ENCODE data around the gene DPM3.
"Not testable (repeated sequence)": the region's sequence is repeated elsewhere in the genome, so short reads cannot be mapped to it uniquely, and the experiment has no call there.

Gene DPM3

DNA sequence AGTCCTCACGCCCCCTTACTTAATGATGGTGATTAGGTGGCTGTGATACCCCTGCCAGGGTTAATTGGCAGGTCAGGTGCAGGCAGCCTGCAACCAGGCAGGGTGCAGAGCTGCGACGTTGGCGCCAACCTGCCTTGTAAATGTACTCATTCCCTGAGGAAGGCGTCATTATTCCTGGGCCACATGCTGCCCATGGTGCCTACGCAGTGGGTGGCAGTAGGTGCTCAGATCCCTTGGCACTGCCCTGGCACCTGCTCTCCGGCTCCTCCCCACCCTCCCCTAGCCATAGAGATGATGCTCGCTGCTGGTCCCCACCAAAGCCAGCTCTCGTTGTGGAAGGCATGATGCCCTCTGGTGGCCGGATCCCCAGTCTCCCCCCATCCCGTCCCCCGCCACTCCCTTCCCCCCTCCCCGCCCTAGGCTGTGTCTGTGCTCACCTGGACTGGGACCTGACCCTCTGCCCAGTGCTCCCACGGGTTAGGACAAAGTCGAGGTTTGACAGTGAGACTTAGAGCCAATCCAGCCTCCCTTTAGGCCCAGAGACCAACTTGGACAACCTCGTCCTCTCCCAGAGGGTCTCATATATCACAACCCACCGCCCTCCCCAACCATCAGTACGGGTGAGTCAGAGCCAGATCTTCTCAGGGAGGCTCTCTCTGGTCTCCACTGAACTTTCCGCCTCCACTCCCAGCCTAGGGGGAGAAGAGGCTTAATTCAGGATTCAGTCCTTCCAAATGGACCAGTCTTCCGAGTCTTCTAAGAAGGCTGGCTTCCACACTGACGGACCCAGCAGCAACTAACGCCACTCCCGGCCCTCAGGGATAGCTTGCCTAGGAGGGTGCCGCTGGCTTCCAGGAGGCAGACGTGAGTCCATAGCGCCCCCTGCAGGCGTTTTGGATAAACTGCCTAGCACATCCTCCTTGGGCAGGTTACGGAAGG lies 27.1 kb upstream of the DPM3 start:
- no peaks in the 10 kb centered on the region for H3K27me3 ChIP-seq (ENCODE audit: control insufficient read depth, low read length)
- H4K20me1 ChIP-seq (ENCODE audit: control insufficient read depth, insufficient read depth, low read depth, low read length), result no peaks in the 10 kb centered on the region
- peak overlapping the region; percentile 53 for H3K27ac ChIP-seq (ENCODE audit: low read depth, low read length)
- peak; percentile 94 for TF ChIP-seq CTCF (IDR thresholded peaks at IDR 0.05; ENCODE audit: low read depth, low read length, poor library complexity, severe bottlenecking)
- TF ChIP-seq EZH2phosphoT487 (IDR thresholded peaks at IDR 0.05; ENCODE audit: borderline replicate concordance, low read length), result no peak
- H3K9me2 ChIP-seq (replicated peaks; ENCODE audit: control insufficient read depth, low read length), result no peaks in the 10 kb centered on the region
- peak overlapping the region; percentile 90 for H3K4me2 ChIP-seq (ENCODE audit: low read length)
- peaks cover 41% of the 10 kb centered on the region for H3K4me1 ChIP-seq (ENCODE audit: control insufficient read depth, low read length)
- peaks cover 25% of the 10 kb centered on the region for H3K36me3 ChIP-seq (ENCODE audit: control insufficient read depth, low read length)
- H3K4me3 ChIP-seq (ENCODE audit: low read length), result peak overlapping the region; percentile 70
- no peaks in the 10 kb centered on the region for H3K9me3 ChIP-seq (ENCODE audit: control insufficient read depth, insufficient read depth, low read length)
- H3F3A ChIP-seq (ENCODE audit: control insufficient read depth, insufficient read depth), result peaks cover 6% of the 10 kb centered on the region; the same call in 1 of the 2 replicates
- peaks cover 13% of the 10 kb centered on the region for H3K79me2 ChIP-seq (ENCODE audit: control insufficient read depth, low read length)

- Histone ChIP-seq H3K9me2 (replicated peaks; ENCODE audit: control insufficient read depth, low read length) (no peaks in the 10 kb centered on the region), H3K79me2 (ENCODE audit: control insufficient read depth, low read length) (peaks cover 5% of the 10 kb centered on the region), H4K20me1 (ENCODE audit: control insufficient read depth, insufficient read depth, low read depth, low read length) (no peaks in the 10 kb centered on the region), H3K9me3 (ENCODE audit: control insufficient read depth, insufficient read depth, low read length) (no peaks in the 10 kb centered on the region), H3K4me1 (ENCODE audit: control insufficient read depth, low read length) (peaks cover 33% of the 10 kb centered on the region), H3K27me3 (ENCODE audit: control insufficient read depth, low read length) (no peaks in the 10 kb centered on the region), H3F3A (ENCODE audit: control insufficient read depth, insufficient read depth) (peaks cover 9% of the 10 kb centered on the region; the same call in 1 of the 2 replicates), H3K4me3 (ENCODE audit: low read length) (peak overlapping the region; percentile 70), H3K4me2 (ENCODE audit: low read length) (peak overlapping the region; percentile 90), H3K27ac (ENCODE audit: low read depth, low read length) (peak overlapping the region; percentile 53), H3K36me3 (ENCODE audit: control insufficient read depth, low read length) (peaks cover 25% of the 10 kb centered on the region)
- TF ChIP-seq CTCF (IDR thresholded peaks at IDR 0.05; ENCODE audit: low read depth, low read length, poor library complexity, severe bottlenecking) (no peak), EZH2phosphoT487 (IDR thresholded peaks at IDR 0.05; ENCODE audit: borderline replicate concordance, low read length) (no peak)
These were observed 26.3 kb upstream of the DPM3 start for GRCh38 chr1:155166471-155167165.

- H4K20me1 ChIP-seq (ENCODE audit: control insufficient read depth, insufficient read depth, low read depth, low read length), result no peaks in the 10 kb centered on the region
- peak overlapping the region; percentile 14 for H3K4me3 ChIP-seq (ENCODE audit: low read length)
- H3K9me2 ChIP-seq (replicated peaks; ENCODE audit: control insufficient read depth, low read length), result no peaks in the 10 kb centered on the region
- no peaks in the 10 kb centered on the region for H3K27me3 ChIP-seq (ENCODE audit: control insufficient read depth, low read length)
- TF ChIP-seq EZH2phosphoT487 (IDR thresholded peaks at IDR 0.05; ENCODE audit: borderline replicate concordance, low read length) (no peak), CTCF (IDR thresholded peaks at IDR 0.05; ENCODE audit: low read depth, low read length, poor library complexity, severe bottlenecking) (no peak)
- H3K9me3 ChIP-seq (ENCODE audit: control insufficient read depth, insufficient read depth, low read length), result no peaks in the 10 kb centered on the region
- no peaks in the 10 kb centered on the region for H3K79me2 ChIP-seq (ENCODE audit: control insufficient read depth, low read length)
- H3K4me2 ChIP-seq (ENCODE audit: low read length), result peak overlapping the region; percentile 90
- peaks cover 20% of the 10 kb centered on the region for H3K36me3 ChIP-seq (ENCODE audit: control insufficient read depth, low read length)
- H3K4me1 ChIP-seq (ENCODE audit: control insufficient read depth, low read length), result peaks cover 33% of the 10 kb centered on the region
- peaks cover 9% of the 10 kb centered on the region; the same call in 1 of the 2 replicates for H3F3A ChIP-seq (ENCODE audit: control insufficient read depth, insufficient read depth)
- H3K27ac ChIP-seq (ENCODE audit: low read depth, low read length), result no peak overlapping the region
These were observed 25.7 kb upstream of the DPM3 start for GRCh38 chr1:155166051-155166470.

- H3K27me3 ChIP-seq (ENCODE audit: control insufficient read depth, low read length); H3F3A ChIP-seq (ENCODE audit: control insufficient read depth, insufficient read depth); H3K4me2 ChIP-seq (ENCODE audit: low read length); H4K20me1 ChIP-seq (ENCODE audit: control insufficient read depth, insufficient read depth, low read depth, low read length); H3K27ac ChIP-seq (ENCODE audit: low read depth, low read length); H3K4me3 ChIP-seq (ENCODE audit: low read length); H3K79me2 ChIP-seq (ENCODE audit: control insufficient read depth, low read length); H3K9me2 ChIP-seq (replicated peaks; ENCODE audit: control insufficient read depth, low read length); H3K9me3 ChIP-seq (ENCODE audit: control insufficient read depth, insufficient read depth, low read length): not testable (repeated sequence)
- Histone ChIP-seq H3K4me1 (ENCODE audit: control insufficient read depth, low read length) (peaks cover 33% of the 10 kb centered on the region), H3K36me3 (ENCODE audit: control insufficient read depth, low read length) (peaks cover 13% of the 10 kb centered on the region)
These were observed 24.3 kb upstream of the DPM3 start for GRCh38 chr1:155164625-155165024.

GRCh38 chr1:155163785-155164184 lies 23.5 kb upstream of the DPM3 start:
- H3K27ac ChIP-seq (ENCODE audit: low read depth, low read length); H3K79me2 ChIP-seq (ENCODE audit: control insufficient read depth, low read length); H3K4me2 ChIP-seq (ENCODE audit: low read length); H3K9me3 ChIP-seq (ENCODE audit: control insufficient read depth, insufficient read depth, low read length); H3K27me3 ChIP-seq (ENCODE audit: control insufficient read depth, low read length); H3K36me3 ChIP-seq (ENCODE audit: control insufficient read depth, low read length); H3K4me3 ChIP-seq (ENCODE audit: low read length); H4K20me1 ChIP-seq (ENCODE audit: control insufficient read depth, insufficient read depth, low read depth, low read length); H3F3A ChIP-seq (ENCODE audit: control insufficient read depth, insufficient read depth); H3K9me2 ChIP-seq (replicated peaks; ENCODE audit: control insufficient read depth, low read length): not testable (repeated sequence)
- H3K4me1 ChIP-seq (ENCODE audit: control insufficient read depth, low read length), result peaks cover 33% of the 10 kb centered on the region

Measured in DOHH2 (cell line).